Iris pigment epithelial cell (primary cell): ENCODE results near the gene DISC1.

Experiments used
- DNase-seq: peaks from one replicate; pipeline ENCODE4 v3.0.0-alpha.2; 2011; ENCODE audit warnings: low read depth

The DISC1 gene

GRCh38 chr1:231856426-231856825 is 229.8 kb downstream of the DISC1 start:
- DNase-seq = no peak

GRCh38 chr1:231856894-231857293 is 230.3 kb downstream of the DISC1 start:
- no peak for DNase-seq

GRCh38 chr1:231857609-231858135 is 231.1 kb downstream of the DISC1 start:
- DNase-seq = no peak

- DNase-seq = no peak
Observed at GRCh38 chr1:231860221-231861088, 233.9 kb downstream of the DISC1 start.

GRCh38 chr1:231861541-231862481 is 235.2 kb downstream of the DISC1 start:
- DNase-seq = peak; percentile 90

- no peak for DNase-seq
Observed at GRCh38 chr1:231862611-231863010, 236.0 kb downstream of the DISC1 start.

GRCh38 chr1:231865331-231865730 is 238.7 kb downstream of the DISC1 start:
- DNase-seq = no peak

- DNase-seq = peak; percentile 41
Observed at GRCh38 chr1:231866392-231867331, 240.1 kb downstream of the DISC1 start.

GRCh38 chr1:231867607-231868006 is 241.0 kb downstream of the DISC1 start:
- no peak for DNase-seq

- no peak for DNase-seq
Observed at GRCh38 chr1:231869364-231869763, 242.8 kb downstream of the DISC1 start.

- no peak for DNase-seq
Observed at GRCh38 chr1:231871471-231871870, 244.9 kb downstream of the DISC1 start.

GRCh38 chr1:231871878-231872277 is 245.3 kb downstream of the DISC1 start:
- DNase-seq = no peak

GRCh38 chr1:231872461-231872910 is 245.9 kb downstream of the DISC1 start:
- DNase-seq = peak; percentile 41

- no peak for DNase-seq
Observed at GRCh38 chr1:231878737-231879136, 252.1 kb downstream of the DISC1 start.

- no peak for DNase-seq
Observed at GRCh38 chr1:231879296-231879695, 252.7 kb downstream of the DISC1 start.

GRCh38 chr1:231882333-231882732 is 255.7 kb downstream of the DISC1 start:
- DNase-seq = no peak

GRCh38 chr1:231882790-231883189 is 256.2 kb downstream of the DISC1 start:
- DNase-seq = no peak

GRCh38 chr1:231883382-231883781 is 256.8 kb downstream of the DISC1 start:
- no peak for DNase-seq

GRCh38 chr1:231885209-231885854 is 258.7 kb downstream of the DISC1 start:
- peak; percentile 84 for DNase-seq

- no peak for DNase-seq
Observed at GRCh38 chr1:231887166-231887565, 260.6 kb downstream of the DISC1 start.

GRCh38 chr1:231887866-231888265 is 261.3 kb downstream of the DISC1 start:
- no peak for DNase-seq
